Endothelial cell of umbilical vein (primary cell): ENCODE measurements around the gene GGN. TPM values are rescaled to one million over a fixed set of nuclear protein-coding genes. Genes with fewer than 3 reads are reported as not detected.

ENCODE experiments used
- BruUV-seq: library from RNA; stranded (reverse); fragments of 400-500 nt; replicated peaks from 2 replicates; lab custom pipeline; 2021; lab: Mats Ljungman, UMichigan
- CTCF ChIA-PET: fragments of 300-600, 350-600 bp; sonication (Branson Sonifier 250); formaldehyde crosslinking; loops from one replicate; lab custom pipeline; 2021; ENCODE audit warnings: antibody characterized with exemption, inconsistent platforms; lab: Charles Lee
- POLR2A ChIA-PET: fragments of 300-600, 350-600 bp; sonication (Branson Sonifier 250); formaldehyde crosslinking; loops from one replicate; lab custom pipeline; 2021; ENCODE audit warnings: antibody characterized with exemption, inconsistent platforms; lab: Charles Lee
- DNase-seq: peaks from one replicate; pipeline ENCODE4 v3.0.0-alpha.2; 2011; ENCODE audit warnings: low read depth, low spot score
- FAIRE-seq: peaks from 2 replicates; lab custom pipeline; 2011; peaks lifted over from hg19 to GRCh38; lab: Jason Lieb, UNC
- H2AFZ ChIP-seq: 2 replicates; pipeline ENCODE4 v1.6.0; 2012; ENCODE audit warnings: low read depth, low read length, control low read depth, inconsistent platforms
- H3K27ac ChIP-seq: 2 replicates; pipeline ENCODE4 v1.5.1; 2011; ENCODE audit warnings: low read depth, mild to moderate bottlenecking, control low read depth, low read length, moderate library complexity; ENCODE audit not compliant: insufficient read depth
- H3K27me3 ChIP-seq, 2 experiments: 2 replicates each; pipeline versions ENCODE4 v1.6.0 to v1.6.1; 2011; ENCODE audit warnings: low read length in 2 of 2, mixed read lengths in 1 of 2; ENCODE audit not compliant: control insufficient read depth in 2 of 2, insufficient read depth in 2 of 2
- H3K36me3 ChIP-seq, 2 experiments: 2 replicates in 1 of 2; 3 replicates in 1 of 2; pipeline ENCODE4 v1.5.1; 2011; ENCODE audit warnings: low read length in 2 of 2, mild to moderate bottlenecking in 1 of 2, moderate library complexity in 1 of 2; ENCODE audit not compliant: control insufficient read depth in 2 of 2, insufficient read depth in 2 of 2; ENCODE audit errors: extremely low read depth in 1 of 2
- H3K4me1 ChIP-seq: 3 replicates; pipeline ENCODE4 v1.5.1; 2011; ENCODE audit warnings: mild to moderate bottlenecking, low read length; ENCODE audit not compliant: control insufficient read depth, insufficient read depth; ENCODE audit errors: extremely low read depth
- H3K4me2 ChIP-seq: 2 replicates; pipeline ENCODE4 v1.6.1; 2011; ENCODE audit warnings: low read length, control low read depth, mixed read lengths; ENCODE audit not compliant: insufficient read depth
- H3K4me3 ChIP-seq, 3 experiments: fragments of 200-600 bp in 1 of 3; sonication (generic), shearing (Covaris generic) in 1 of 3; replicated peaks in 1 of 3; 2 replicates each; pipeline ENCODE4 v1.5.1; 2011 to 2016; ENCODE audit warnings: control low read depth in 3 of 3, low read length in 3 of 3, mild to moderate bottlenecking in 2 of 3, inconsistent platforms in 1 of 3, low read depth in 1 of 3, moderate library complexity in 1 of 3; ENCODE audit not compliant: insufficient read depth in 1 of 3
- H3K79me2 ChIP-seq: 2 replicates; pipeline ENCODE4 v1.6.0; 2012; ENCODE audit warnings: low read length, inconsistent platforms; ENCODE audit not compliant: control insufficient read depth, insufficient read depth
- H3K9ac ChIP-seq: replicated peaks from 2 replicates; pipeline ENCODE3; 2011; ENCODE audit warnings: low read length, control low read depth; ENCODE audit not compliant: insufficient read depth; ENCODE audit errors: extremely low read depth
- H3K9me1 ChIP-seq: replicated peaks from 3 replicates; pipeline ENCODE4 v1.6.0; 2011; ENCODE audit warnings: mild to moderate bottlenecking, low read length; ENCODE audit not compliant: control insufficient read depth, insufficient read depth; ENCODE audit errors: extremely low read depth
- H3K9me3 ChIP-seq: replicated peaks from 2 replicates; pipeline ENCODE4 v1.5.1; 2012; ENCODE audit warnings: low read length, inconsistent platforms; ENCODE audit not compliant: control insufficient read depth, insufficient read depth
- H4K20me1 ChIP-seq: replicated peaks from 2 replicates; pipeline ENCODE3; 2011; ENCODE audit warnings: mild to moderate bottlenecking, low read length; ENCODE audit not compliant: control insufficient read depth, insufficient read depth; ENCODE audit errors: extremely low read depth
- CTCF ChIP-seq, 2 donors: IDR thresholded peaks; 1 replicate in 1 of 2; 2 replicates in 1 of 2; pipeline ENCODE4 v1.5.1; 2011; ENCODE audit warnings: low read length in 2 of 2, mild to moderate bottlenecking in 2 of 2, moderate library complexity in 2 of 2, control low read depth in 1 of 2, inconsistent platforms in 1 of 2, low read depth in 1 of 2; ENCODE audit not compliant: insufficient read depth in 1 of 2; ENCODE audit errors: extremely low read depth in 1 of 2
- EZH2 ChIP-seq: IDR thresholded peaks from 2 replicates; pipeline ENCODE4 v1.6.1; 2012; ENCODE audit warnings: borderline replicate concordance, low read depth, mild to moderate bottlenecking, moderate library complexity, low read length, inconsistent platforms; ENCODE audit not compliant: severe bottlenecking
- FOS ChIP-seq: IDR thresholded peaks from 2 replicates; pipeline ENCODE4 v1.6.1; 2011; ENCODE audit warnings: mild to moderate bottlenecking, low read length, moderate library complexity, borderline replicate concordance; ENCODE audit not compliant: insufficient read depth
- GATA2 ChIP-seq: IDR thresholded peaks from 2 replicates; pipeline ENCODE4 v1.7.0; 2011; ENCODE audit warnings: low read depth, mild to moderate bottlenecking, moderate library complexity, mixed read lengths, low read length; ENCODE audit not compliant: insufficient read length, insufficient read depth
- JUN ChIP-seq: IDR thresholded peaks from 2 replicates; pipeline ENCODE4 v1.6.1; 2011; ENCODE audit warnings: borderline replicate concordance, low read depth; ENCODE audit not compliant: insufficient read length, insufficient read depth
- MYC ChIP-seq: IDR thresholded peaks from one replicate; pipeline ENCODE4 v1.6.1; 2011; ENCODE audit warnings: mild to moderate bottlenecking, low read depth, low read length
- POLR2A ChIP-seq: IDR thresholded peaks from 2 replicates; pipeline ENCODE4 v1.6.1; 2012; ENCODE audit warnings: low read depth, mild to moderate bottlenecking, control low read depth, low read length
- POLR2AphosphoS5 ChIP-seq: IDR thresholded peaks from 2 replicates; pipeline ENCODE4 v1.6.1; 2012; ENCODE audit warnings: low read depth, mild to moderate bottlenecking, control low read depth, low read length, moderate library complexity; ENCODE audit not compliant: insufficient read depth
- dilution Hi-C: fragments of 300-500 bp; cut with MboI; formaldehyde crosslinking; loops from one replicate; pipeline ENCODE4 v1.15.0; 2019; ENCODE audit warnings: low sequenced_read_pairs; ENCODE audit not compliant: extremely low pct_ligation_motif_present
- intact Hi-C: fragments of 100-400 bp; cut with micrococcal nuclease; formaldehyde crosslinking; loops from one replicate; pipeline ENCODE4 v1.10.0; 2022
- polyA plus RNA-seq, 4 experiments: library from polyadenylated mRNA; depleted of rRNA in 3 of 4; stranded (reverse) in 3 of 4; unstranded in 1 of 4; fragments of >200 nt; gene quantifications; 2 replicates each; pipeline versions ENCODE4 v1.2.1 to v1.2.3, GENCODE V29; 2011 to 2012; ENCODE audit warnings: missing spikeins in 1 of 4
- total RNA-seq: library from RNA; stranded (reverse); gene quantifications from 2 replicates; pipeline ENCODE4 v1.2.3, GENCODE V29; 2021
- TF ChIP-seq, protein P1 (sequence below): IDR thresholded peaks from 2 replicates; pipeline ENCODE4 v1.6.1; 2011; ENCODE audit not compliant: insufficient read depth, insufficient read length

The GGN gene
- total and polyA plus RNA-seq, 2 donors (not counting 3 experiments of a cell fraction or from before 2014, with no cell fraction given): 0.39 to 0.88 TPM

DNA sequence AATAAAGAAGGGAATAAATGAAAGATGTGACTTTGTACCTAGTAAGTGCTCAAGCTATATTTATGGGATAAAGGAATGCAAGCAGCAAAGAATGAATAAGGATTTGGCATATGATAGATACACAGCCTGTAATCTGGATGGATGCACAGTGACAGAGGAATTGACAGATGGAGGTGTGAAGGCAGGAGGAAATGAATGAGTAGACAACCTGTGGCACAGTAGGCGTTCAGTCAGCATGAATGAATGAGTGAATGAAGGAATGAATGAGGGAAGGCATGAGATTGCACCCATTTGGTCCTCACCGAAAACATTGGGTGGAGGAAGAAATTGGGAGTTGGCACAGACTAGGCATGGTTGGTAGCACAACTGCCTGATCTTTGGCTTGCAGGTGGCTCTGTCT, 18.2 kb downstream of the GGN start:
- intact Hi-C loops: no loop called here
- Histone ChIP-seq H3K27me3 (peaks cover 4 to 6% of the 10 kb centered on the region in 2 experiments), H3K4me1 (peaks cover 2% of the 10 kb centered on the region), H3K27ac (no peak overlapping the region), H3K4me3 (no peak overlapping the region), H3K9me3 (no peaks in the 10 kb centered on the region), H2AFZ (no peak overlapping the region), H3K9me1 (no peaks in the 10 kb centered on the region), H4K20me1 (no peaks in the 10 kb centered on the region), H3K79me2 (no peaks in the 10 kb centered on the region), H3K4me2 (no peak overlapping the region), H3K36me3 (no peaks in the 10 kb centered on the region), H3K9ac (no peak overlapping the region)
- no peak for TF ChIP-seq JUN
- TF ChIP-seq MYC: no peak
- TF ChIP-seq, protein P1, sequence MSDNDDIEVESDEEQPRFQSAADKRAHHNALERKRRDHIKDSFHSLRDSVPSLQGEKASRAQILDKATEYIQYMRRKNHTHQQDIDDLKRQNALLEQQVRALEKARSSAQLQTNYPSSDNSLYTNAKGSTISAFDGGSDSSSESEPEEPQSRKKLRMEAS: no peak
- no peak for TF ChIP-seq POLR2AphosphoS5
- TF ChIP-seq EZH2: no peak
- TF ChIP-seq CTCF (IDR thresholded peaks at IDR 0.05; ENCODE audit: extremely low read depth in 1 of 2, insufficient read depth in 1 of 2, low read depth in 1 of 2, low read length in 2 of 2): no peak
- TF ChIP-seq GATA2: no peak
- no peak for TF ChIP-seq POLR2A
- TF ChIP-seq FOS: no peak
- FAIRE-seq (no peak), DNase-seq (no peak)
- dilution Hi-C loops: no loop called here
- ChIA-PET POLR2A (no interaction called here), CTCF (interaction anchor here (0.8 kb wide), 1 partner anchor 135 kb away, joined by 3 read pairs; no protein-coding TSS in a partner anchor)
- no TSS peak for BruUV-seq
